Measurements from ENCODE around the gene AANAT. TPM values are rescaled to one million over a fixed set of nuclear protein-coding genes. Genes with fewer than 3 reads are reported as not detected.

The AANAT gene
- polyA plus RNA-seq, 2 of the 4 experiments (the other 2 are of a cell fraction) = 0.08 TPM; not detected in 1

- no peak for TF ChIP-seq CBX2 (IDR thresholded peaks at IDR 0.05; ENCODE audit: borderline replicate concordance, low read depth)
Measured at GRCh38 chr17:76459674-76460073, 7.7 kb upstream of the AANAT start (continued).

DNA sequence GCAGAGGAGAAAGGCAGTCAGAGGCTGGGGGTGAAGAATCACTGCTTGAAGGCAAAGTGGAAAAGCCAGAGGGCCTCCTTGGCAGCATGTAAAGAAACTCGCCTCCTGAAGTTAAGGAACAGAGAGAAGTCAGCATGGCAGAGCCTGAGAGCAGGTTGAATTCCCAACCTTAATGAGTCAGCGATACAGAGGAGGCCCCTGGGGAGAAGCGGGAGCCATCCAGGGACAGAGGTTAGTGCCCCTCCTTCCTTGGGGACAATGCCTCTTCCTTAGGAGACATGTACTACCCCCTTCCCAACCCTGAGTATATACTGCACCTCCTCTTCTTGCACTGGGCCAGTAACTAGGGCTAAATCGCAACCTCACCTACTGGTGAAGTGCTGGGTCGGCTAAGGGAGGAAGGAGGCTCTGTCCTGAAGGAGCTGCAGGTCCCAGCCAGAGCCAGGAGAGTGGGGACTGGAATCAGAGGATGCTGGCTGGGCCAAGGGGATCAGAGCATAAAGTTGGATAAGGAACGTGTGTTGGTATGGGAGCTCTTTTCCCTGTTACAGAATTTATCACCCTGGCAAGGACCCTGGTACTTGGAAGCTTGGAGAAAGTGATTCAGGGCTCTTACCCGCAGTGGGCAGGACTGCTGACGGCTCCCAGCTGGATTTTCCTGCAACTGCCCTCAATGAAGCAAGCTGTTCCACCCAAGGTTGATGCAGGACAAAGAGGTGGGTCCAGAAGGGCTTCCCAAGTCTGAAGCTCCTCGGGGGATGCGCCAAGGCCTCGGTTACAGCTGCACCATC is 5.4 kb upstream of the AANAT start:
- H3K4me3 ChIP-seq = no peak overlapping the region
- TF ChIP-seq POLR2A (IDR thresholded peaks at IDR 0.05; ENCODE audit: low read length) (no peak), MYC (IDR thresholded peaks at IDR 0.05; ENCODE audit: borderline replicate concordance, low read length) (no peak), FOXS1 (CRISPR knock-in tag; IDR thresholded peaks at IDR 0.05) (no peak), EP300 (IDR thresholded peaks at IDR 0.05) (no peak), EHMT2 (IDR thresholded peaks at IDR 0.05; ENCODE audit: low read depth) (no peak), ATOH8 (CRISPR knock-in tag; IDR thresholded peaks at IDR 0.05; ENCODE audit: low read depth) (no peak), KDM5A (IDR thresholded peaks at IDR 0.05) (no peak), NPAS2 (CRISPR knock-in tag; IDR thresholded peaks at IDR 0.05; ENCODE audit: borderline replicate concordance) (no peak), GATA3 (IDR thresholded peaks at IDR 0.05; ENCODE audit: borderline replicate concordance) (no peak), CTCF (IDR thresholded peaks at IDR 0.05) (no peak)
- TF ChIP-seq, protein P1, sequence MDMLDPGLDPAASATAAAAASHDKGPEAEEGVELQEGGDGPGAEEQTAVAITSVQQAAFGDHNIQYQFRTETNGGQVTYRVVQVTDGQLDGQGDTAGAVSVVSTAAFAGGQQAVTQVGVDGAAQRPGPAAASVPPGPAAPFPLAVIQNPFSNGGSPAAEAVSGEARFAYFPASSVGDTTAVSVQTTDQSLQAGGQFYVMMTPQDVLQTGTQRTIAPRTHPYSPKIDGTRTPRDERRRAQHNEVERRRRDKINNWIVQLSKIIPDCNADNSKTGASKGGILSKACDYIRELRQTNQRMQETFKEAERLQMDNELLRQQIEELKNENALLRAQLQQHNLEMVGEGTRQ (IDR thresholded peaks at IDR 0.05) = no peak
- ChIA-PET CTCF (interaction anchor here (1.1 to 64.5 kb wide), 8 partner anchors 1 to 250 kb away, joined by 3 to 1994 read pairs (median 14); partner anchors contain the start of genes AANAT, MXRA7, RHBDF2 and UBE2O), POLR2A (no interaction called here)
- WGBS (ENCODE audit: missing lambda C conversion rate) = 81% methylated on average over 11 of the region's 11 CpGs
- H3K4me2 ChIP-seq = no peak overlapping the region
- FAIRE-seq (no peak), DNase-seq (ENCODE audit: low read depth in 1 of 2, low spot score in 1 of 2) (no peak), ATAC-seq (0 out of 6 replicates have a peak, but pooled peaks of 1 of the 2 experiments have one; percentile 7)
- no peak overlapping the region for H3K27ac ChIP-seq
- no peaks in the 10 kb centered on the region for H3K9me3 ChIP-seq
- no peaks in the 10 kb centered on the region for H3K4me1 ChIP-seq

DNA sequence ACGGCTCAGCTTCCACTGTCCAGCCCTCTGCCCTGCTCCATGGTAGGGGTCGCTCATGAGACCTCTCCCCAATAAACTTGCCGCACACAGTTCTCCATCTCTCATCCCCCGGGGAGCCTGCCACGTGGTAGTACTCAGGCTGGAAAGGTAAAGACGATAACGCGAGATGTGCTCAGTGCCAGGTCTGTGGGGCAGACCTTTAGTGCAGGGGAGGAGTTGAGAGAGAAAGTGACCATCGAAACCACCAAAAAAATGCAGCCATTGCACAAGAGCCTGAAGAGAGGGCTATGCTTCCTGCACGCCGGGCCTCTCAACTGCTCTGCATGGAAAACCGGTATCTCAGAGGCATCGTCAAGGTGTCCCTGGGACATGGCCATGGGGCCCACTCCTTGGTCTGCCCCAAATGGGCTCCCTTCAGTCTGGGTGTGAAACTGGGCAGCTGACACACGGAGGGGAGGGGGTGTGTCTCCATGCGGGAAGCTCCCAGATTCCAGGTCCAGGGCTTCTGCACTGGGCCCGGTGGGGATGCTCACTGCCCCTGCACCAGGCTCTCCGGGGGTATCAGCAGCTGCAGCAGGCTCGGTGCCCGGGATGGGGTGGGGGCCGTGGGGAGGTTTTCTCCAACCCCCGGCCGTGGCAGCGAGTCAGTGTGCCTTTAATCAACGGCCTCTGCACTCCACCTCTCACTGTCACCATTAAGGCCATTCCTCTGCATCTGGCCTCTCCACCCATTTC is 4.7 kb upstream of the AANAT start:
- no peaks in the 10 kb centered on the region for H3K9me3 ChIP-seq
- ChIA-PET CTCF (interaction anchor here (0.6 to 64.5 kb wide), 8 partner anchors 0 to 251 kb away, joined by 3 to 1994 read pairs (median 14); partner anchors contain the start of genes AANAT, MXRA7, RHBDF2 and UBE2O), POLR2A (no interaction called here)
- H3K4me2 ChIP-seq = no peak overlapping the region
- DNase-seq (ENCODE audit: low read depth in 1 of 2, low spot score in 1 of 2) (no peak), FAIRE-seq (no peak), ATAC-seq (no peak)
- no peak overlapping the region for H3K27ac ChIP-seq
- 71% methylated on average over 21 of the region's 24 CpGs for WGBS (ENCODE audit: missing lambda C conversion rate)
- H3K4me1 ChIP-seq = no peaks in the 10 kb centered on the region
- TF ChIP-seq ZNF302 (CRISPR knock-in tag; IDR thresholded peaks at IDR 0.05) (no peak), FOSB (CRISPR knock-in tag; IDR thresholded peaks at IDR 0.05) (no peak), TFCP2L1 (CRISPR knock-in tag; IDR thresholded peaks at IDR 0.05) (no peak), HMGXB4 (CRISPR knock-in tag; IDR thresholded peaks at IDR 0.05; ENCODE audit: borderline replicate concordance) (no peak), MAFK (IDR thresholded peaks at IDR 0.05; ENCODE audit: partially characterized antibody) (no peak), PHF8 (IDR thresholded peaks at IDR 0.05; ENCODE audit: borderline replicate concordance, low read depth) (no peak), JUN (IDR thresholded peaks at IDR 0.05) (no peak), CBX2 (IDR thresholded peaks at IDR 0.05; ENCODE audit: borderline replicate concordance, low read depth) (no peak), KDM5A (IDR thresholded peaks at IDR 0.05) (no peak), TP53 (CRISPR knock-in tag; IDR thresholded peaks at IDR 0.05) (no peak), ZFP36 (IDR thresholded peaks at IDR 0.05; ENCODE audit: borderline replicate concordance, partially characterized antibody) (no peak), FOXS1 (CRISPR knock-in tag; IDR thresholded peaks at IDR 0.05) (no peak)
- TF ChIP-seq, protein P2, sequence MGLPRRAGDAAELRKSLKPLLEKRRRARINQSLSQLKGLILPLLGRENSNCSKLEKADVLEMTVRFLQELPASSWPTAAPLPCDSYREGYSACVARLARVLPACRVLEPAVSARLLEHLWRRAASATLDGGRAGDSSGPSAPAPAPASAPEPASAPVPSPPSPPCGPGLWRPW (IDR thresholded peaks at IDR 0.05) = no peak
- TF ChIP-seq, protein P3, sequence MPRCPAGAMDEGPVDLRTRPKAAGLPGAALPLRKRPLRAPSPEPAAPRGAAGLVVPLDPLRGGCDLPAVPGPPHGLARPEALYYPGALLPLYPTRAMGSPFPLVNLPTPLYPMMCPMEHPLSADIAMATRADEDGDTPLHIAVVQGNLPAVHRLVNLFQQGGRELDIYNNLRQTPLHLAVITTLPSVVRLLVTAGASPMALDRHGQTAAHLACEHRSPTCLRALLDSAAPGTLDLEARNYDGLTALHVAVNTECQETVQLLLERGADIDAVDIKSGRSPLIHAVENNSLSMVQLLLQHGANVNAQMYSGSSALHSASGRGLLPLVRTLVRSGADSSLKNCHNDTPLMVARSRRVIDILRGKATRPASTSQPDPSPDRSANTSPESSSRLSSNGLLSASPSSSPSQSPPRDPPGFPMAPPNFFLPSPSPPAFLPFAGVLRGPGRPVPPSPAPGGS (IDR thresholded peaks at IDR 0.05) = no peak
- no peak overlapping the region for H3K4me3 ChIP-seq
